Left ventricle myocardium inferior (tissue), 1 donor: ENCODE results near the gene ADGRF1. TPM values are rescaled to one million over a fixed set of nuclear protein-coding genes. Genes with fewer than 3 reads are reported as not detected.
"Not testable (repeated sequence)": the region's sequence is repeated elsewhere in the genome, so short reads cannot be mapped to it uniquely, and the experiment has no call there.

ENCODE experiments used
- DNase-seq: peaks from one replicate; pipeline ENCODE4 v3.0.0-alpha.2; 2020
- H3K27ac ChIP-seq: fragments of 200-600 bp; replicated peaks from 2 replicates; pipeline ENCODE4 v1.8.0; 2021
- H3K27me3 ChIP-seq: fragments of 200-600 bp; 2 replicates; pipeline ENCODE4 v1.8.0; 2021; ENCODE audit warnings: low read depth
- H3K36me3 ChIP-seq: fragments of 200-600 bp; 2 replicates; pipeline ENCODE4 v1.8.0; 2021
- H3K4me1 ChIP-seq: fragments of 200-600 bp; 2 replicates; pipeline ENCODE4 v1.8.0; 2021
- H3K4me3 ChIP-seq: fragments of 200-600 bp; 2 replicates; pipeline ENCODE4 v1.8.0; 2021; ENCODE audit warnings: mild to moderate bottlenecking, moderate library complexity
- H3K9me3 ChIP-seq: fragments of 200-600 bp; replicated peaks from 2 replicates; pipeline ENCODE4 v1.8.0; 2021
- intact Hi-C: fragments of 100-400 bp; cut with micrococcal nuclease; formaldehyde crosslinking; loops from one replicate; pipeline ENCODE4 v1.11.0; 2022
- total RNA-seq: library from RNA; stranded (reverse); fragmentation: NEBNext Ultra II Directional; extraction: Animal tissue kit (Norgen Biotek cat#: 25700); gene quantifications from one replicate; pipeline ENCODE4 v1.2.1, GENCODE V29; 2021
- TF ChIP-seq, protein P1 (sequence below): fragments of 200-600 bp; IDR thresholded peaks from 2 replicates; pipeline ENCODE4 v1.8.0; 2021; ENCODE audit warnings: antibody characterized with exemption, mild to moderate bottlenecking, borderline replicate concordance
- donor health status: DM: no; HTN: yes; CAD: no; lungs with severe emphysema.

ADGRF1 gene
- total RNA-seq, 1 donor from 2014 or later = not detected

DNA sequence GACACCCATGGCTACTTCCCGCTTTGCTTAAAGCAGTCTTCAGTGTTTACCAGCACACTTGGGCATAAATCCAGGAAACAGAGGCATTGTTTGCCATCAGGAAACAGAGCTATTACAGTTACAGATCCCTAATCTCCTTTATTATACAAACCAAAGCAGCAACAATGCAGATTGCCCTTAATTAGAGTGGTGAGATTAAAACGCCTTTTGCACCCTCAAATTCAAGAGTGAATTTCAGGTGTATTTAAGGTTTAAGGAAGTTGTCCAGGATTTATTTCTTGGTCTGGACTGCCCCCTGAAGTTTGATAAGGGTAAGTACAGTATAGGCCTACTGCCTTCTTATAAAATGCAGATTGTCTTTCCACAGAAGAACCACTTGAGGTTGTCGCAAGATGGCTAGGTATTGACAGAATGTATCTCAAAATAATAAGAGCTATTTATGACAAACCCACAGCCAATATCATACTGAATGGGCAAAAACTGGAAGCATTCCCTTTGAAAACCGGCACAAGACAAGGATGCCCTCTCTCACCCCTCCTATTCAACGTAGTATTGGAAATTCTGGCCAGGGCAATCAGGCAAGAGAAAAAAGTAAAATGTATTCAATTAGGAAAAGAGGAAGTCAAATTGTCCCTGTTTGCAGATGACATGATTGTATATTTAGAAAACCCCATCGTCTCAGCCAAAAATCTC is 51.2 kb downstream of the ADGRF1 start:
- H3K27me3 ChIP-seq, H3K36me3 ChIP-seq, H3K9me3 ChIP-seq, DNase-seq: not testable (repeated sequence)
- Histone ChIP-seq H3K4me3 (peak overlapping the region; percentile 35), H3K4me1 (peaks cover 35% of the 10 kb centered on the region), H3K27ac (peak overlapping the region; percentile 66)
- TF ChIP-seq, protein P1, sequence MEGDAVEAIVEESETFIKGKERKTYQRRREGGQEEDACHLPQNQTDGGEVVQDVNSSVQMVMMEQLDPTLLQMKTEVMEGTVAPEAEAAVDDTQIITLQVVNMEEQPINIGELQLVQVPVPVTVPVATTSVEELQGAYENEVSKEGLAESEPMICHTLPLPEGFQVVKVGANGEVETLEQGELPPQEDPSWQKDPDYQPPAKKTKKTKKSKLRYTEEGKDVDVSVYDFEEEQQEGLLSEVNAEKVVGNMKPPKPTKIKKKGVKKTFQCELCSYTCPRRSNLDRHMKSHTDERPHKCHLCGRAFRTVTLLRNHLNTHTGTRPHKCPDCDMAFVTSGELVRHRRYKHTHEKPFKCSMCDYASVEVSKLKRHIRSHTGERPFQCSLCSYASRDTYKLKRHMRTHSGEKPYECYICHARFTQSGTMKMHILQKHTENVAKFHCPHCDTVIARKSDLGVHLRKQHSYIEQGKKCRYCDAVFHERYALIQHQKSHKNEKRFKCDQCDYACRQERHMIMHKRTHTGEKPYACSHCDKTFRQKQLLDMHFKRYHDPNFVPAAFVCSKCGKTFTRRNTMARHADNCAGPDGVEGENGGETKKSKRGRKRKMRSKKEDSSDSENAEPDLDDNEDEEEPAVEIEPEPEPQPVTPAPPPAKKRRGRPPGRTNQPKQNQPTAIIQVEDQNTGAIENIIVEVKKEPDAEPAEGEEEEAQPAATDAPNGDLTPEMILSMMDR = peak; percentile 80
- intact Hi-C loops = loop anchor here (5.0 kb wide), 2 partner anchors 56 to 144 kb away; no protein-coding TSS in a partner anchor

DNA sequence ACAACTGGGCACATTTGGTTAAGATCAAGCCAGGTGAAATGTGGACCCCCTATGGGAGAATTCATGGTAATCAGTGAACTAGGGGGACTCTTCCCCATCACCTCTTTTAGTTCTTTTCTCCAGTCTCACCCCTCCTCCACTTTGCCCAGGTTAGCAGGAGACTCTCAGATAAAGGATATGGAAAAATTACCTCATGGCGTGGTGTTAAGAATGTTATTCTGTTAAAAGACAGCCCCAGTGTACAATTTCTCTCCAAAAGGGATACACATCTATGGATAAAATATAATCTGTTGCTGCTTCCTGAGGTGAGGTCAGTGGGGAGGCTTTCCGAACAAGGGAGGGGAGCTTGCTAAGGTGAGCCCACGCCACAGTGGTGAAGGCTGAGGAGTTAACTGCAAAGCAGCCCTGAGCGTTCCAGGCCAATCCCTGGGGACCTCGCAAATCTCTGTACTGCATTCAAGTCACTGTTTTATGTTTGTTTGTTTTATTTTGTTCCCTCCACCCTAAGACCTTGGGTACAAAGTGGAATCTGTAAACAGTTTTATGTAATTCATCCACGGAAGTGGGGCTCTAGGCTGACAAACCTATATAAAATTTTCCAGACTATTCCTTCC is 52.0 kb downstream of the ADGRF1 start:
- Histone ChIP-seq H3K4me3 (peak overlapping the region; percentile 35), H3K9me3 (no peaks in the 10 kb centered on the region), H3K27ac (peak overlapping the region; percentile 66), H3K27me3 (no peaks in the 10 kb centered on the region), H3K36me3 (no peaks in the 10 kb centered on the region), H3K4me1 (peaks cover 44% of the 10 kb centered on the region)
- intact Hi-C loops = loop anchor here (5.0 kb wide), 2 partner anchors 57 to 143 kb away; no protein-coding TSS in a partner anchor
- peak; percentile 23 for DNase-seq
- TF ChIP-seq, protein P1 = no peak

DNA sequence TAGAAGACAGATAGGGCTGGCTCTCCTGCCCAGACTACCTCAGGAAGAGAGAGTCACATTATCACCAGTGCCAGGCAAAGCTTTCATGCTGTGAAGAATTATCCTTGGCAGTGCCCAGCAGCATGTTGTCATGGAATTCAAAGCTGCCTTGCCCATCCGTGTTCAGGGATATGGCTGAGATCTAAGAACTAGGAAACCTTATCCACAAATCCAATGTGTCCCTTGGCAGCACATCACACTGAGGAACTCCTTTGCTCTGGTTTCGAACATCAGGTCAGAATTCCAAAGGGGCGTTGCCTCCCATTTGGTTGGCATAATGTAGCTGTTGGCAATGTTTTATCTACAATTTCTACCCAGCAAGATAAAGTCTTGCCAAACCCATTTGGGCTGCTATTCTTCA is 52.7 kb downstream of the ADGRF1 start:
- Histone ChIP-seq H3K36me3 (no peaks in the 10 kb centered on the region), H3K4me1 (peaks cover 48% of the 10 kb centered on the region), H3K4me3 (no peak overlapping the region), H3K27ac (peak overlapping the region; percentile 66), H3K9me3 (no peaks in the 10 kb centered on the region), H3K27me3 (no peaks in the 10 kb centered on the region)
- intact Hi-C loops = no loop called here
- no peak for DNase-seq
- TF ChIP-seq, protein P1 = no peak

DNA sequence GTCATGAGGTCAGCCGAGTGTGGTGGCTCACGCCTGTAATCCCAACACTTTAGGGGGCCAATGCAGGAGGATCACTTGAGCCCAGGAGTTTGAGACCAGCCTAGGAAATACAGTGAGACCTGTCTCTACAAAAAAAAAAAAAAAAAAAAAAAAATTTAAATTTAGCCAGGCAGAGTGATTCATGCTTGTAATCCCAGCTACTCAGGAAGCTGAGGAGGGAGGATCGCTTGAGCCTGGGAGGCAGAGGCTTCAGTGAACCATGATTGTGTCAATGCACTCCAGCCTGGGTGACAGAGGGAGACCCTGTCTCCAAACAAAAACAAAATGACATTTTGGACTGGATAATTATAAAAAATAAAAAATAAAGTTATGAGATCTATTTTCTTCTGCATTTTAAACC is 56.2 kb downstream of the ADGRF1 start:
- TF ChIP-seq, protein P1 = no peak
- H3K27ac ChIP-seq = peak overlapping the region; percentile 0
- no peaks in the 10 kb centered on the region for H3K27me3 ChIP-seq
- H3K9me3 ChIP-seq = no peaks in the 10 kb centered on the region
- intact Hi-C loops = no loop called here
- peaks cover 42% of the 10 kb centered on the region for H3K4me1 ChIP-seq
- no peak overlapping the region for H3K4me3 ChIP-seq
- H3K36me3 ChIP-seq = no peaks in the 10 kb centered on the region
- DNase-seq = no peak

- intact Hi-C loops = no loop called here
- Histone ChIP-seq H3K27me3 (no peaks in the 10 kb centered on the region), H3K36me3 (no peaks in the 10 kb centered on the region), H3K27ac (no peak overlapping the region), H3K4me1 (peaks cover 17% of the 10 kb centered on the region), H3K4me3 (no peak overlapping the region), H3K9me3 (no peaks in the 10 kb centered on the region)
- DNase-seq = no peak
- TF ChIP-seq, protein P1 = peak; percentile 22
Observed at GRCh38 chr6:46983007-46983411, 59.1 kb downstream of the ADGRF1 start.
